HEK293 (cell line): ENCODE data around the gene RCC1.

ENCODE experiments used
- MEIS1 ChIP-seq: sonication (generic); formaldehyde crosslinking; IDR thresholded peaks from 2 replicates; pipeline ENCODE4 v1.8.1; 2022; ENCODE audit warnings: missing genetic modification reagents, mild to moderate bottlenecking, borderline replicate concordance
- SALL2 ChIP-seq: fragments of 450-650 bp; formaldehyde crosslinking; IDR thresholded peaks from 2 replicates; pipeline ENCODE4 v1.5.0; 2017; ENCODE audit warnings: missing biosample characterization, mild to moderate bottlenecking, missing genetic modification characterization, borderline replicate concordance
- SP2 ChIP-seq: fragments of 450-650 bp; formaldehyde crosslinking; IDR thresholded peaks from 2 replicates; pipeline ENCODE4 v1.5.1; 2016; ENCODE audit warnings: missing biosample characterization, missing genetic modification characterization
- YY1 ChIP-seq: fragments of 450-650 bp; formaldehyde crosslinking; IDR thresholded peaks from 2 replicates; pipeline ENCODE4 v1.5.1; 2018; ENCODE audit warnings: missing biosample characterization, missing genetic modification characterization
- ZNF112 ChIP-seq: fragments of 450-650 bp; formaldehyde crosslinking; IDR thresholded peaks from 2 replicates; pipeline ENCODE4 v1.5.0; 2017; ENCODE audit warnings: missing biosample characterization, missing genetic modification characterization
- ZNF114 ChIP-seq: fragments of 450-650 bp; formaldehyde crosslinking; IDR thresholded peaks from 2 replicates; pipeline ENCODE4 v1.5.0; 2017; ENCODE audit warnings: missing biosample characterization, missing genetic modification characterization
- ZNF174 ChIP-seq: fragments of 450-650 bp; formaldehyde crosslinking; IDR thresholded peaks from 2 replicates; pipeline ENCODE4 v1.5.0; 2017; ENCODE audit warnings: missing biosample characterization, mild to moderate bottlenecking, missing genetic modification characterization
- ZNF23 ChIP-seq: fragments of 450-650 bp; formaldehyde crosslinking; IDR thresholded peaks from 2 replicates; pipeline ENCODE4 v1.5.1; 2016; ENCODE audit warnings: missing biosample characterization, missing genetic modification characterization, borderline replicate concordance
- ZNF248 ChIP-seq: fragments of 450-650 bp; formaldehyde crosslinking; IDR thresholded peaks from 2 replicates; pipeline ENCODE4 v1.5.1; 2017; ENCODE audit warnings: missing biosample characterization, missing genetic modification characterization
- ZNF37A ChIP-seq: fragments of 450-650 bp; IDR thresholded peaks from 2 replicates; pipeline ENCODE4 v1.5.1; 2018; ENCODE audit warnings: missing biosample characterization, missing genetic modification characterization
- ZNF433 ChIP-seq: fragments of 450-650 bp; formaldehyde crosslinking; IDR thresholded peaks from 2 replicates; pipeline ENCODE4 v1.5.1; 2016; ENCODE audit warnings: missing biosample characterization, missing genetic modification characterization, low read depth
- ZNF585B ChIP-seq: fragments of 450-650 bp; formaldehyde crosslinking; IDR thresholded peaks from 2 replicates; pipeline ENCODE4 v1.5.1; 2016; ENCODE audit warnings: missing biosample characterization, missing genetic modification characterization
- ZNF707 ChIP-seq: fragments of 450-650 bp; formaldehyde crosslinking; IDR thresholded peaks from 2 replicates; pipeline ENCODE4 v1.5.1; 2016; ENCODE audit warnings: missing biosample characterization, missing genetic modification characterization
- ZNF76 ChIP-seq: fragments of 450-650 bp; formaldehyde crosslinking; IDR thresholded peaks from 2 replicates; pipeline ENCODE4; 2016; ENCODE audit warnings: low read depth, missing biosample characterization, missing genetic modification characterization, borderline replicate concordance
- TF ChIP-seq, protein P1 (sequence below): fragments of 450-650 bp; formaldehyde crosslinking; IDR thresholded peaks from 2 replicates; pipeline ENCODE4 v1.5.1; 2017; ENCODE audit warnings: missing biosample characterization, missing genetic modification characterization
- TF ChIP-seq, protein P2 (sequence below): IDR thresholded peaks from 2 replicates; pipeline ENCODE4 v1.6.1; 2011; ENCODE audit warnings: mild to moderate bottlenecking, low read depth, low read length, borderline replicate concordance
- TF ChIP-seq, protein P3 (sequence below): fragments of 450-650 bp; formaldehyde crosslinking; IDR thresholded peaks from 2 replicates; pipeline ENCODE4 v1.5.1; 2016; ENCODE audit warnings: missing biosample characterization, missing genetic modification characterization
- TF ChIP-seq, protein P4 (sequence below): fragments of 450-650 bp; formaldehyde crosslinking; IDR thresholded peaks from 2 replicates; pipeline ENCODE4 v1.5.1; 2016; ENCODE audit warnings: missing biosample characterization, missing genetic modification characterization
- TF ChIP-seq, protein P5 (sequence below): fragments of 450-650 bp; formaldehyde crosslinking; IDR thresholded peaks from 2 replicates; pipeline ENCODE4; 2016; ENCODE audit warnings: missing biosample characterization, missing genetic modification characterization
- TF ChIP-seq, protein P6 (sequence below): fragments of 450-650 bp; formaldehyde crosslinking; IDR thresholded peaks from 2 replicates; pipeline ENCODE4 v1.5.1; 2017; ENCODE audit warnings: missing biosample characterization, missing genetic modification characterization
- TF ChIP-seq, protein P7 (sequence below): fragments of 450-650 bp; formaldehyde crosslinking; IDR thresholded peaks from 2 replicates; pipeline ENCODE4 v1.5.1; 2016; ENCODE audit warnings: missing biosample characterization, missing genetic modification characterization
- TF ChIP-seq, protein P8 (sequence below): fragments of 450-650 bp; formaldehyde crosslinking; IDR thresholded peaks from 2 replicates; pipeline ENCODE4 v1.5.1; 2016; ENCODE audit warnings: missing biosample characterization, missing genetic modification characterization

RCC1 gene

DNA sequence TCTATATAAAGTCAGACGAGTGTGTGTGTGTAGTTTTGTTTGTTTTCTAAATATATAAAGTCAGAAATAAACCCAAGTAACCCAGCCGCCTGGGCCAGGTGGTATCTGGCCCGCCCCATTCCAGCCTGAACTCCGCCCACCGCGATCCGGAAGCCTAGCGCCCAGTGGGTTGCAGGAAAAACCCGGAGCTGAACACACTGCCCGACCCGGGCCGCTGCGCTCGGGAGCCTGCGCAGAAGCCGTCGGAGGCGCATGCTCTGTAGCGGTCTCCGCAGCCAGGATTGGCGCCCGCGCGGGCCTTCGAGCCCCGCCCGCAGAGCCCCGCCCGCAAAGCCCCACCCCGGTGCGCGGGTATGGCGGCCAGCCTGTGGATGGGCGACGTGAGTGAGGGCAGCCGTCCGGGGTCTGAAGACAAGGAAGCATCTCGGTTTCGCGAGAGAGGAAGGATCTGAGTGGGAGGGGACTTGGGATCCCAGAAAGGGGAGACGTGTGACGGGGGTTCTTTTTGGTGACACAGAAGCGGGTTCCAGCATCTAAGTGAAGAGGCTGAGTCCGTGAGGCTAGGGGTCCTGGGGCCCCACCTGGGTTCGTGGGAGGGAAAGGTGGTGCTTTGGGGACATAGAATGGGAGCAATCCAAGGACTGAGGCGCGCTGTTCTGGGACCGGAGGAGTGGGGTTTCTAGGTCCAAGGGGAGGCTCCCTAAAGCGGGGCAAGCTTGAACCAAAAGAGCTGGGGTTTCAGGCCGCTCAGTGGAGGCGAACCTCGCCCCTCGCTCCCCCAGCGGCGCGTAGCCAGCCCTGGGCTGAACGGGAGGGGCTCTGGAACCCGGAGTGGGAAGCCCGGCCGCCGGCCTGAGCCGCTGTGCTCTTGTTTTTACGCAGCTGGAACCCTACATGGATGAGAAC lies 47.2 kb downstream of the RCC1 start, which contains the start of gene TRNAU1AP (continued):
- TF ChIP-seq, protein P1, sequence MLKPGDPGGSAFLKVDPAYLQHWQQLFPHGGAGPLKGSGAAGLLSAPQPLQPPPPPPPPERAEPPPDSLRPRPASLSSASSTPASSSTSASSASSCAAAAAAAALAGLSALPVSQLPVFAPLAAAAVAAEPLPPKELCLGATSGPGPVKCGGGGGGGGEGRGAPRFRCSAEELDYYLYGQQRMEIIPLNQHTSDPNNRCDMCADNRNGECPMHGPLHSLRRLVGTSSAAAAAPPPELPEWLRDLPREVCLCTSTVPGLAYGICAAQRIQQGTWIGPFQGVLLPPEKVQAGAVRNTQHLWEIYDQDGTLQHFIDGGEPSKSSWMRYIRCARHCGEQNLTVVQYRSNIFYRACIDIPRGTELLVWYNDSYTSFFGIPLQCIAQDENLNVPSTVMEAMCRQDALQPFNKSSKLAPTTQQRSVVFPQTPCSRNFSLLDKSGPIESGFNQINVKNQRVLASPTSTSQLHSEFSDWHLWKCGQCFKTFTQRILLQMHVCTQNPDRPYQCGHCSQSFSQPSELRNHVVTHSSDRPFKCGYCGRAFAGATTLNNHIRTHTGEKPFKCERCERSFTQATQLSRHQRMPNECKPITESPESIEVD (tag by site-specific recombination): no peak
- TF ChIP-seq, protein P2, sequence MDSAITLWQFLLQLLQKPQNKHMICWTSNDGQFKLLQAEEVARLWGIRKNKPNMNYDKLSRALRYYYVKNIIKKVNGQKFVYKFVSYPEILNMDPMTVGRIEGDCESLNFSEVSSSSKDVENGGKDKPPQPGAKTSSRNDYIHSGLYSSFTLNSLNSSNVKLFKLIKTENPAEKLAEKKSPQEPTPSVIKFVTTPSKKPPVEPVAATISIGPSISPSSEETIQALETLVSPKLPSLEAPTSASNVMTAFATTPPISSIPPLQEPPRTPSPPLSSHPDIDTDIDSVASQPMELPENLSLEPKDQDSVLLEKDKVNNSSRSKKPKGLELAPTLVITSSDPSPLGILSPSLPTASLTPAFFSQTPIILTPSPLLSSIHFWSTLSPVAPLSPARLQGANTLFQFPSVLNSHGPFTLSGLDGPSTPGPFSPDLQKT: no peak
- TF ChIP-seq SP2 (tag by site-specific recombination) (peak; percentile 71), SALL2 (tag by site-specific recombination) (no peak), ZNF23 (tag by site-specific recombination) (no peak), ZNF37A (tag by site-specific recombination) (no peak), ZNF174 (tag by site-specific recombination) (no peak), ZNF707 (tag by site-specific recombination) (no peak), MEIS1 (CRISPR knock-in tag) (no peak), ZNF112 (tag by site-specific recombination) (no peak), ZNF433 (no peak), ZNF76 (tag by site-specific recombination) (peak; percentile 70; the same call in 1 of the 2 replicates), ZNF248 (no peak), ZNF114 (tag by site-specific recombination) (no peak), YY1 (tag by site-specific recombination) (peak; percentile 87), ZNF585B (tag by site-specific recombination) (no peak)
- TF ChIP-seq, protein P3, sequence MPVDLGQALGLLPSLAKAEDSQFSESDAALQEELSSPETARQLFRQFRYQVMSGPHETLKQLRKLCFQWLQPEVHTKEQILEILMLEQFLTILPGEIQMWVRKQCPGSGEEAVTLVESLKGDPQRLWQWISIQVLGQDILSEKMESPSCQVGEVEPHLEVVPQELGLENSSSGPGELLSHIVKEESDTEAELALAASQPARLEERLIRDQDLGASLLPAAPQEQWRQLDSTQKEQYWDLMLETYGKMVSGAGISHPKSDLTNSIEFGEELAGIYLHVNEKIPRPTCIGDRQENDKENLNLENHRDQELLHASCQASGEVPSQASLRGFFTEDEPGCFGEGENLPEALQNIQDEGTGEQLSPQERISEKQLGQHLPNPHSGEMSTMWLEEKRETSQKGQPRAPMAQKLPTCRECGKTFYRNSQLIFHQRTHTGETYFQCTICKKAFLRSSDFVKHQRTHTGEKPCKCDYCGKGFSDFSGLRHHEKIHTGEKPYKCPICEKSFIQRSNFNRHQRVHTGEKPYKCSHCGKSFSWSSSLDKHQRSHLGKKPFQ (tag by site-specific recombination): no peak
- TF ChIP-seq, protein P4, sequence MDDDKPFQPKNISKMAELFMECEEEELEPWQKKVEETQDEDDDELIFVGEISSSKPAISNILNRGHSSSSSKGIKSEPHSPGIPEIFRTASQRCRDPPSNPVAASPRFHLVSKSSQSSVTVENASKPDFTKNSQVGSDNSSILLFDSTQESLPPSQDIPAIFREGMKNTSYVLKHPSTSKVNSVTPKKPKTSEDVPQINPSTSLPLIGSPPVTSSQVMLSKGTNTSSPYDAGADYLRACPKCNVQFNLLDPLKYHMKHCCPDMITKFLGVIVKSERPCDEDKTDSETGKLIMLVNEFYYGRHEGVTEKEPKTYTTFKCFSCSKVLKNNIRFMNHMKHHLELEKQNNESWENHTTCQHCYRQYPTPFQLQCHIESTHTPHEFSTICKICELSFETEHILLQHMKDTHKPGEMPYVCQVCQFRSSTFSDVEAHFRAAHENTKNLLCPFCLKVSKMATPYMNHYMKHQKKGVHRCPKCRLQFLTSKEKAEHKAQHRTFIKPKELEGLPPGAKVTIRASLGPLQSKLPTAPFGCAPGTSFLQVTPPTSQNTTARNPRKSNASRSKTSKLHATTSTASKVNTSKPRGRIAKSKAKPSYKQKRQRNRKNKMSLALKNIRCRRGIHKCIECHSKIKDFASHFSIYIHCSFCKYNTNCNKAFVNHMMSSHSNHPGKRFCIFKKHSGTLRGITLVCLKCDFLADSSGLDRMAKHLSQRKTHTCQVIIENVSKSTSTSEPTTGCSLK (tag by site-specific recombination): no peak
- TF ChIP-seq, protein P5, sequence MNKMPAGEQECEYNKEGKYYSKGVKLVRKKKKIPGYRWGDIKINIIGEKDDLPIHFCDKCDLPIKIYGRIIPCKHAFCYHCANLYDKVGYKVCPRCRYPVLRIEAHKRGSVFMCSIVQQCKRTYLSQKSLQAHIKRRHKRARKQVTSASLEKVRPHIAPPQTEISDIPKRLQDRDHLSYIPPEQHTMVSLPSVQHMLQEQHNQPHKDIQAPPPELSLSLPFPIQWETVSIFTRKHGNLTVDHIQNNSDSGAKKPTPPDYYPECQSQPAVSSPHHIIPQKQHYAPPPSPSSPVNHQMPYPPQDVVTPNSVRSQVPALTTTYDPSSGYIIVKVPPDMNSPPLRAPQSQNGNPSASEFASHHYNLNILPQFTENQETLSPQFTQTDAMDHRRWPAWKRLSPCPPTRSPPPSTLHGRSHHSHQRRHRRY (tag by site-specific recombination): no peak
- TF ChIP-seq, protein P6, sequence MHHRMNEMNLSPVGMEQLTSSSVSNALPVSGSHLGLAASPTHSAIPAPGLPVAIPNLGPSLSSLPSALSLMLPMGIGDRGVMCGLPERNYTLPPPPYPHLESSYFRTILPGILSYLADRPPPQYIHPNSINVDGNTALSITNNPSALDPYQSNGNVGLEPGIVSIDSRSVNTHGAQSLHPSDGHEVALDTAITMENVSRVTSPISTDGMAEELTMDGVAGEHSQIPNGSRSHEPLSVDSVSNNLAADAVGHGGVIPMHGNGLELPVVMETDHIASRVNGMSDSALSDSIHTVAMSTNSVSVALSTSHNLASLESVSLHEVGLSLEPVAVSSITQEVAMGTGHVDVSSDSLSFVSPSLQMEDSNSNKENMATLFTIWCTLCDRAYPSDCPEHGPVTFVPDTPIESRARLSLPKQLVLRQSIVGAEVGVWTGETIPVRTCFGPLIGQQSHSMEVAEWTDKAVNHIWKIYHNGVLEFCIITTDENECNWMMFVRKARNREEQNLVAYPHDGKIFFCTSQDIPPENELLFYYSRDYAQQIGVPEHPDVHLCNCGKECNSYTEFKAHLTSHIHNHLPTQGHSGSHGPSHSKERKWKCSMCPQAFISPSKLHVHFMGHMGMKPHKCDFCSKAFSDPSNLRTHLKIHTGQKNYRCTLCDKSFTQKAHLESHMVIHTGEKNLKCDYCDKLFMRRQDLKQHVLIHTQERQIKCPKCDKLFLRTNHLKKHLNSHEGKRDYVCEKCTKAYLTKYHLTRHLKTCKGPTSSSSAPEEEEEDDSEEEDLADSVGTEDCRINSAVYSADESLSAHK: no peak
- TF ChIP-seq, protein P7, sequence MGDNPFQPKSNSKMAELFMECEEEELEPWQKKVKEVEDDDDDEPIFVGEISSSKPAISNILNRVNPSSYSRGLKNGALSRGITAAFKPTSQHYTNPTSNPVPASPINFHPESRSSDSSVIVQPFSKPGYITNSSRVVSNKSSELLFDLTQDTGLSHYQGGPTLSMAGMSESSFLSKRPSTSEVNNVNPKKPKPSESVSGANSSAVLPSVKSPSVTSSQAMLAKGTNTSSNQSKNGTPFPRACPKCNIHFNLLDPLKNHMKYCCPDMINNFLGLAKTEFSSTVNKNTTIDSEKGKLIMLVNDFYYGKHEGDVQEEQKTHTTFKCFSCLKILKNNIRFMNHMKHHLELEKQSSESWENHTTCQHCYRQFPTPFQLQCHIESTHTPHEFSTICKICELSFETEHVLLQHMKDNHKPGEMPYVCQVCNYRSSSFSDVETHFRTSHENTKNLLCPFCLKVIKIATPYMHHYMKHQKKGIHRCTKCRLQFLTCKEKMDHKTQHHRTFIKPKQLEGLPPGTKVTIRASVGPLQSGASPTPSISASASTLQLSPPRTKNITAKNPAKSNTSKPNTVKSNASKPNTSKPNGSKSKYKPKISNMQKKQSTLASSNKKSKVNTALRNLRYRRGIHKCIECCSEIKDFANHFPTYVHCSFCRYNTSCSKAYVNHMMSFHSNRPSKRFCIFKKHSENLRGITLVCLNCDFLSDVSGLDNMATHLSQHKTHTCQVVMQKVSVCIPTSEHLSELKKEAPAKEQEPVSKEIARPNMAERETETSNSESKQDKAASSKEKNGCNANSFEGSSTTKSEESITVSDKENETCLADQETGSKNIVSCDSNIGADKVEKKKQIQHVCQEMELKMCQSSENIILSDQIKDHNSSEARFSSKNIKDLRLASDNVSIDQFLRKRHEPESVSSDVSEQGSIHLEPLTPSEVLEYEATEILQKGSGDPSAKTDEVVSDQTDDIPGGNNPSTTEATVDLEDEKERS (tag by site-specific recombination): no peak
- TF ChIP-seq, protein P8, sequence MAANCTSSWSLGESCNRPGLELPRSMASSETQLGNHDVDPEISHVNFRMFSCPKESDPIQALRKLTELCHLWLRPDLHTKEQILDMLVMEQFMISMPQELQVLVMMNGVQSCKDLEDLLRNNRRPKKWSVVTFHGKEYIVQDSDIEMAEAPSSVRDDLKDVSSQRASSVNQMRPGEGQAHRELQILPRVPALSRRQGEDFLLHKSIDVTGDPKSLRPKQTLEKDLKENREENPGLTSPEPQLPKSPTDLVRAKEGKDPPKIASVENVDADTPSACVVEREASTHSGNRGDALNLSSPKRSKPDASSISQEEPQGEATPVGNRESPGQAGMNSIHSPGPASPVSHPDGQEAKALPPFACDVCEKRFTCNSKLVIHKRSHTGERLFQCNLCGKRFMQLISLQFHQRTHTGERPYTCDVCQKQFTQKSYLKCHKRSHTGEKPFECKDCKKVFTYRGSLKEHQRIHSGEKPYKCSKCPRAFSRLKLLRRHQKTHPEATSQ: no peak
